HG02623 (cell line): ENCODE data around the gene LCE1B.

Experiments used
- ATAC-seq: cut with Tn5 transposase; IDR thresholded peaks from one replicate; pipeline ENCODE4 v1.9.1; 2021; ENCODE audit warnings: moderate library complexity; ENCODE audit not compliant: unreplicated experiment

LCE1B gene

GRCh38 chr1:152811671-152812070 lies at the start of gene LCE1B:
Gene LCE1B (plus strand): TSS chr1:152811971. CDS start chr1:152812447, 476 bp downstream.
- ATAC-seq: no peak

- ATAC-seq: no peak
Measured at GRCh38 chr1:152768847-152769533, 42.8 kb upstream of the LCE1B start.

GRCh38 chr1:152770411-152770810 lies 41.4 kb upstream of the LCE1B start:
- no peak for ATAC-seq

- no peak for ATAC-seq
Measured at GRCh38 chr1:152774875-152775274, 36.9 kb upstream of the LCE1B start, which contains the start of gene LCE1F. Gene LCE1F (plus strand): TSS chr1:152775140. CDS start chr1:152776372, 1,232 bp downstream.

GRCh38 chr1:152776361-152776760 lies 35.4 kb upstream of the LCE1B start:
- no peak for ATAC-seq

- no peak for ATAC-seq
Measured at GRCh38 chr1:152777510-152778137, 34.1 kb upstream of the LCE1B start.

- ATAC-seq: no peak
Measured at GRCh38 chr1:152783095-152783494, 28.7 kb upstream of the LCE1B start.

GRCh38 chr1:152786077-152786476 lies 25.7 kb upstream of the LCE1B start, which contains the start of gene LCE1E:
Gene LCE1E (plus strand): TSS chr1:152786257. CDS start chr1:152787300, 1,043 bp downstream.
- ATAC-seq: no peak

GRCh38 chr1:152795686-152796085 lies 16.1 kb upstream of the LCE1B start:
- no peak for ATAC-seq

- ATAC-seq: no peak
Measured at GRCh38 chr1:152796421-152796820, 15.3 kb upstream of the LCE1B start, which contains the start of gene LCE1D. Gene LCE1D (plus strand): TSS chr1:152796721. CDS start chr1:152797795, 1,074 bp downstream.

- ATAC-seq: no peak
Measured at GRCh38 chr1:152801333-152801732, 10.4 kb upstream of the LCE1B start.

GRCh38 chr1:152806576-152806975 lies 5.2 kb upstream of the LCE1B start, which contains the start of gene LCE1C:
Gene LCE1C (minus strand): TSS chr1:152806651. CDS start chr1:152805478, 1,173 bp downstream.
- ATAC-seq: no peak

- ATAC-seq: no peak
Measured at GRCh38 chr1:152811050-152811449, 721 bp upstream of the LCE1B start.

GRCh38 chr1:152817309-152817708 lies 5.5 kb downstream of the LCE1B start:
- ATAC-seq: no peak

GRCh38 chr1:152823294-152823693 lies 11.5 kb downstream of the LCE1B start:
- no peak for ATAC-seq

GRCh38 chr1:152824964-152825363 lies 13.2 kb downstream of the LCE1B start:
- no peak for ATAC-seq

- ATAC-seq: no peak
Measured at GRCh38 chr1:152827173-152827572, 15.4 kb downstream of the LCE1B start, which contains the start of gene LCE1A. Gene LCE1A (plus strand): TSS chr1:152827473. CDS start chr1:152827473, 0 bp downstream.

- no peak for ATAC-seq
Measured at GRCh38 chr1:152836870-152837269, 25.1 kb downstream of the LCE1B start.

- ATAC-seq: no peak
Measured at GRCh38 chr1:152842556-152842955, 30.8 kb downstream of the LCE1B start, which contains the start of gene LCE6A. Gene LCE6A (plus strand): TSS chr1:152842856. CDS start chr1:152843521, 665 bp downstream.

- ATAC-seq: no peak
Measured at GRCh38 chr1:152855661-152856060, 43.9 kb downstream of the LCE1B start.

- ATAC-seq: no peak
Measured at GRCh38 chr1:152858062-152858461, 46.3 kb downstream of the LCE1B start.

GRCh38 chr1:152859696-152860095 lies 47.9 kb downstream of the LCE1B start, which contains the start of gene LCE7A:
Gene LCE7A (plus strand): TSS chr1:152859996. CDS start chr1:152860698, 702 bp downstream.
- ATAC-seq: no peak
